KMS-11 (cell line): ENCODE results near the gene MAML2.

Source experiments
- H2AFZ ChIP-seq: fragments of 200-600 bp; sonication (generic); 2 replicates; pipeline ENCODE4 v1.6.1; 2016; ENCODE audit warnings: antibody characterized with exemption, mixed run types, low read depth
- H3K27ac ChIP-seq: fragments of 200-600 bp; sonication (generic); 2 replicates; pipeline ENCODE4 v1.6.1; 2016; ENCODE audit warnings: mild to moderate bottlenecking, mixed run types
- H3K27me3 ChIP-seq: fragments of 200-600 bp; sonication (generic); 2 replicates; pipeline ENCODE4 v1.6.1; 2017; ENCODE audit warnings: mild to moderate bottlenecking, low read depth, mixed run types, moderate library complexity; ENCODE audit not compliant: insufficient read depth
- H3K36me3 ChIP-seq: fragments of 200-600 bp; sonication (generic); 2 replicates; pipeline ENCODE4 v1.6.1; 2017; ENCODE audit warnings: mild to moderate bottlenecking, mixed run types; ENCODE audit not compliant: insufficient read depth
- H3K4me1 ChIP-seq: fragments of 200-600 bp; sonication (generic); 2 replicates; pipeline ENCODE4 v1.6.1; 2016; ENCODE audit warnings: mild to moderate bottlenecking, low read depth, mixed run types; ENCODE audit not compliant: poor library complexity, severe bottlenecking
- H3K4me2 ChIP-seq: fragments of 200-600 bp; sonication (generic); 2 replicates; pipeline ENCODE4 v1.7.0; 2016; ENCODE audit warnings: mild to moderate bottlenecking, mixed run types
- H3K4me3 ChIP-seq: fragments of 200-600 bp; sonication (generic); IDR thresholded peaks from 2 replicates; pipeline ENCODE4 v1.6.1; 2017; ENCODE audit warnings: low read depth, low read length, mixed read lengths; ENCODE audit not compliant: insufficient read depth
- H3K79me2 ChIP-seq: fragments of 200-600 bp; sonication (generic); 2 replicates; pipeline ENCODE4 v1.6.1; 2016; ENCODE audit warnings: low read depth, mixed run types; ENCODE audit not compliant: insufficient read depth
- H3K9ac ChIP-seq: fragments of 200-600 bp; sonication (generic); 2 replicates; pipeline ENCODE4 v1.6.1; 2016; ENCODE audit warnings: mild to moderate bottlenecking, mixed run types
- H4K20me1 ChIP-seq: fragments of 200-600 bp; sonication (generic); 2 replicates; pipeline ENCODE4 v1.6.1; 2016; ENCODE audit warnings: mild to moderate bottlenecking, mixed run types; ENCODE audit not compliant: insufficient read depth
- TF ChIP-seq, protein P1 (sequence below): fragments of 200-600 bp; sonication (generic); conservative IDR thresholded peaks from 2 replicates; pipeline ENCODE4 v1.6.1; 2017; ENCODE audit warnings: low read depth, mild to moderate bottlenecking, antibody characterized with exemption, low read length, moderate library complexity, mixed read lengths

The MAML2 gene

DNA sequence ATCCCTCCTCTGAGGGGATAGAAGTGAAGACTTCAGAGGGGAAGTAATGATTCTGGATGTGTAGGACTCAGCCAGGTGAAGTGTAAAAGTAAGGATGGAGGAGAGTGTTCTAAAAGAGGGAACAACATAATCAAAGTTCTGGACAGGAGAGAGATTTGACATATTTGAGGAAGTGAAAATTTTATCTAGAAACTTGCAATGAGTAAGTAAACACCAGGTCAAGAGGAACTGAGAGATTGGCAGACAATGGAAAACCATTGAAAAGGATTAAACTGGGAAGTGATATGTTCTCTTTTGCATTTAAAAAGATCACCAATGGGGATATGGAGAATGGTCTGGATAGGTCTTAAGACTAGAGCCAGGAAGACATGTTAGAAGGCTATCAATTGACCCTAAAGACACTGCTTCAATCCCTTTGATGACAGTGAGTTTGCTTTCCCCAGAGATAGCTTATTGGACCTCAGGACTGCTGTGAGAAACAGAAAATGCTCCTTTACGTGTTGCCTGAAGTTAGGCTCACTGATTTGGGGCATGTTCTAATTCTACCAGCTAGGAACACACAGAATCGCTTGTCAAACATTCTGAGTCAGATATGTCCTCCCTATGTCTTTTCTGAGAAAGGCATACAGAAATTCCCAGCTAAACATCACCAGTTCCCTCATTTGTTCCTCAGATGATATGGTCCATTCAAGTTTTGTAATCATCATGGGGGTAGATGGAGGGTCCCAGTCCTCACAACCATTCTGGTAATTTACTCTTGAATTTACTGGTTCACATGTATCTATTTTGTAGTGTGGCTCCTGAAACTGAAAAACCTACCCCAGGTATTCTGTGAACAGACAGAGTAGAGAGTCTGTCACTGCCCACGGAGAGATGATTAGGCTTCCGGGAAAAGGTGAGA, 144.9 kb downstream of the MAML2 start:
- no peak overlapping the region for H2AFZ ChIP-seq
- H3K9ac ChIP-seq: no peak overlapping the region
- H3K27me3 ChIP-seq: no peaks in the 10 kb centered on the region
- H3K79me2 ChIP-seq: no peaks in the 10 kb centered on the region
- no peak overlapping the region for H3K4me2 ChIP-seq
- H3K4me1 ChIP-seq: no peaks in the 10 kb centered on the region
- no peak overlapping the region for H3K27ac ChIP-seq
- TF ChIP-seq, protein P1, sequence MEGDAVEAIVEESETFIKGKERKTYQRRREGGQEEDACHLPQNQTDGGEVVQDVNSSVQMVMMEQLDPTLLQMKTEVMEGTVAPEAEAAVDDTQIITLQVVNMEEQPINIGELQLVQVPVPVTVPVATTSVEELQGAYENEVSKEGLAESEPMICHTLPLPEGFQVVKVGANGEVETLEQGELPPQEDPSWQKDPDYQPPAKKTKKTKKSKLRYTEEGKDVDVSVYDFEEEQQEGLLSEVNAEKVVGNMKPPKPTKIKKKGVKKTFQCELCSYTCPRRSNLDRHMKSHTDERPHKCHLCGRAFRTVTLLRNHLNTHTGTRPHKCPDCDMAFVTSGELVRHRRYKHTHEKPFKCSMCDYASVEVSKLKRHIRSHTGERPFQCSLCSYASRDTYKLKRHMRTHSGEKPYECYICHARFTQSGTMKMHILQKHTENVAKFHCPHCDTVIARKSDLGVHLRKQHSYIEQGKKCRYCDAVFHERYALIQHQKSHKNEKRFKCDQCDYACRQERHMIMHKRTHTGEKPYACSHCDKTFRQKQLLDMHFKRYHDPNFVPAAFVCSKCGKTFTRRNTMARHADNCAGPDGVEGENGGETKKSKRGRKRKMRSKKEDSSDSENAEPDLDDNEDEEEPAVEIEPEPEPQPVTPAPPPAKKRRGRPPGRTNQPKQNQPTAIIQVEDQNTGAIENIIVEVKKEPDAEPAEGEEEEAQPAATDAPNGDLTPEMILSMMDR: no peak
- no peaks in the 10 kb centered on the region for H3K36me3 ChIP-seq
- no peak overlapping the region for H3K4me3 ChIP-seq
- no peaks in the 10 kb centered on the region for H4K20me1 ChIP-seq

DNA sequence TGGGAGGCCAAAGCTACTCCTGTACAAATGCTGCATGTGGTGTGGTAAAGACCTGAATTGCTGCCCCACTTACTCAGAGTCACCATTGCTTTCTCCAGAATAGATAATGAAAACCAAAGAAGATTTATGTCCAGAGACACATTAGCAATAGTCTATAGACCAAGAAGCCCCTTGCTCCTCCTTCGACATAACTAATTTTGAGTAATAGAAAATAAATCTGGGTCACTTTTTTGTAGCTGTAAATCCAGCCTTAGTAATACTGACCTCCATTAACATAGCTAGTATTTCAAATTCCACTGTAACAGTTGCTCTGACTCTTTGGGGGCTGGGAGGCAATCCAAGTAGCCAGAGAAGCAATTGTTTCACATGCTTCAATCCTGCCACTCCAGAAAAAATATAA, 145.9 kb downstream of the MAML2 start:
- Histone ChIP-seq H3K4me3 (no peak overlapping the region), H3K79me2 (no peaks in the 10 kb centered on the region), H4K20me1 (no peaks in the 10 kb centered on the region), H3K9ac (no peak overlapping the region), H3K36me3 (no peaks in the 10 kb centered on the region), H2AFZ (no peak overlapping the region), H3K4me2 (no peak overlapping the region), H3K27ac (no peak overlapping the region), H3K4me1 (no peaks in the 10 kb centered on the region), H3K27me3 (no peaks in the 10 kb centered on the region)
- TF ChIP-seq, protein P1: no peak

DNA sequence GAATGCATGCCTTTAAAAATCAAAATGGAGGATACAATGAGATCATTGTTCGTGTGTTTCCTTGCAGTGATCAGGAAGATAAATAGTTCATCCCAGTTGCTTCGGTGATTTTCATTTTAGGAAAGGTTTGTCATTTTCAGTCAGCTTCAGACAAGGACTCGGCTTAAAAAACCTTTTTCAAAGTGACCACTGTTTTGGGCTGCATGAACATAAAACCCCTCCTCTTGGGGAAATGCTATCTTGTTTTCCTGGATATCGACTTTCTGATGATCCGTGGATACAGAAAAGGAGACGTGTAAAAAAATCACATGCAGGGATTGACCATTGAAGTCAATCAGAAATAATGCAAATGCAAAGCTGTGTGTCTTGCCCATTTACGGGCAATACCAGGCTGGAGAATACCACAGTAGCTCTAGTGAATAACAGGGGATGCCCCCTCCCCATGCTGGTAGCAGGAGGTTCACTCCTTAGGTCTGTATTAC, 146.8 kb downstream of the MAML2 start:
- no peak overlapping the region for H3K27ac ChIP-seq
- H3K4me1 ChIP-seq: no peaks in the 10 kb centered on the region
- TF ChIP-seq, protein P1: no peak

DNA sequence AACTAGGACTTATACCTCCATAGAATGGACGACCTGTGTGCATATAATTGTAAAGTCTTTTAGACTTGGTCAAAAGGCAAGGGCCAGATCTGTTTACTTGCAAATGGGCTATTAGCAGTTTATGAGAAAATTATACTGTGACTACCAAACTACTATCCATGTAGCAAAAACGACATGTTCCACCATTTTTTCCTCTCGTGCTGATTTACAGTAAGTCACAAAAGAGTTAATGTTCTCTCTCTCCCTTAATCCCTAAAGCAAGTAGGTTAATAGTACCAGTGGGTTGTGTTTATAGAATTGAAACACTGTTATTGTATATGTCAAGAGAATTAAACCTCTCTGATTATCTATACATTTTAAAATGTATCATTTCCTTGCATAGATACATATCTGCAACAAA, 147.3 kb downstream of the MAML2 start:
- no peak overlapping the region for H3K27ac ChIP-seq
- no peaks in the 10 kb centered on the region for H3K36me3 ChIP-seq
- H3K79me2 ChIP-seq: no peaks in the 10 kb centered on the region
- H2AFZ ChIP-seq: no peak overlapping the region
- no peak overlapping the region for H3K9ac ChIP-seq
- H3K27me3 ChIP-seq: no peaks in the 10 kb centered on the region
- H4K20me1 ChIP-seq: no peaks in the 10 kb centered on the region
- no peak overlapping the region for H3K4me2 ChIP-seq
- TF ChIP-seq, protein P1: no peak
- H3K4me3 ChIP-seq: no peak overlapping the region
- no peaks in the 10 kb centered on the region for H3K4me1 ChIP-seq

More for the DNA sequence above, 146.8 kb downstream of the MAML2 start:
- H3K4me2 ChIP-seq: no peak overlapping the region
- H3K79me2 ChIP-seq: no peaks in the 10 kb centered on the region
- H2AFZ ChIP-seq: no peak overlapping the region
- no peaks in the 10 kb centered on the region for H3K36me3 ChIP-seq
- no peaks in the 10 kb centered on the region for H4K20me1 ChIP-seq
- H3K9ac ChIP-seq: no peak overlapping the region
- no peaks in the 10 kb centered on the region for H3K27me3 ChIP-seq
- H3K4me3 ChIP-seq: no peak overlapping the region
